ENCODE measurements around the gene MEIS1. TPM values are rescaled to one million over a fixed set of nuclear protein-coding genes. Genes with fewer than 3 reads are reported as not detected.

MEIS1 gene
- total RNA-seq, 3 donors from 2014 or later (not counting 1 experiment from before 2014, with no cell fraction given), result 2.0 to 5.4 (median 3.6) TPM

GRCh38 chr2:66525606-66526005 lies 90.7 kb downstream of the MEIS1 start:
- intact Hi-C loops (cut with micrococcal nuclease), result no loop called here
- no peaks in the 10 kb centered on the region for H3K36me3 ChIP-seq (ENCODE audit: control insufficient read depth, insufficient read depth, low read length)
- H3K9me3 Mint-ChIP-seq, result peaks cover 0 to 3% of the 10 kb centered on the region in 2 donors
- H3K27me3 ChIP-seq (ENCODE audit: control insufficient read depth, insufficient read depth, low read length), result no peaks in the 10 kb centered on the region
- no peak overlapping the region for H3K4me3 Mint-ChIP-seq
- DNase-seq (no peak), ATAC-seq (no peak)
- no peaks in the 10 kb centered on the region for H3K4me1 Mint-ChIP-seq
- WGBS (ENCODE audit: insufficient coverage), result 10% methylated on average over 5 of the region's 5 CpGs
- no peak overlapping the region for H3K4me3 ChIP-seq (ENCODE audit: low read length)
- peaks cover 3 to 8% of the 10 kb centered on the region in 2 donors for H3K27me3 Mint-ChIP-seq (ENCODE audit: low read depth in 2 of 2)
- H3K27ac Mint-ChIP-seq, result no peak overlapping the region
- H3K9me3 ChIP-seq (ENCODE audit: control insufficient read depth, insufficient read depth, low read length), result no peaks in the 10 kb centered on the region
- no peaks in the 10 kb centered on the region for H3K36me3 Mint-ChIP-seq
- TF ChIP-seq CTCF (IDR thresholded peaks at IDR 0.05), result no peak
- no peak overlapping the region for H3K27ac ChIP-seq (ENCODE audit: low read length)
- H3K4me1 ChIP-seq (ENCODE audit: control insufficient read depth, insufficient read depth, low read length), result no peaks in the 10 kb centered on the region

GRCh38 chr2:66526180-66526579 lies 91.3 kb downstream of the MEIS1 start:
- Mint-ChIP-seq H3K36me3 (no peaks in the 10 kb centered on the region), H3K27me3 (ENCODE audit: low read depth in 2 of 2) (peaks cover 3 to 8% of the 10 kb centered on the region in 2 donors), H3K9me3 (peaks cover 0 to 3% of the 10 kb centered on the region in 2 donors), H3K27ac (no peak overlapping the region), H3K4me3 (no peak overlapping the region), H3K4me1 (no peaks in the 10 kb centered on the region)
- no peaks in the 10 kb centered on the region for H3K27me3 ChIP-seq (ENCODE audit: control insufficient read depth, insufficient read depth, low read length)
- 61% methylated on average over 2 of the region's 2 CpGs for WGBS (ENCODE audit: insufficient coverage)
- ATAC-seq (no peak), DNase-seq (no peak)
- H3K4me1 ChIP-seq (ENCODE audit: control insufficient read depth, insufficient read depth, low read length), result no peaks in the 10 kb centered on the region
- no peak overlapping the region for H3K4me3 ChIP-seq (ENCODE audit: low read length)
- TF ChIP-seq CTCF (IDR thresholded peaks at IDR 0.05), result no peak
- no peak overlapping the region for H3K27ac ChIP-seq (ENCODE audit: low read length)
- intact Hi-C loops (cut with micrococcal nuclease), result no loop called here
- no peaks in the 10 kb centered on the region for H3K36me3 ChIP-seq (ENCODE audit: control insufficient read depth, insufficient read depth, low read length)
- no peaks in the 10 kb centered on the region for H3K9me3 ChIP-seq (ENCODE audit: control insufficient read depth, insufficient read depth, low read length)

GRCh38 chr2:66528974-66529724 lies 94.2 kb downstream of the MEIS1 start:
- intact Hi-C loops (cut with micrococcal nuclease), result no loop called here
- no peaks in the 10 kb centered on the region for H3K4me1 ChIP-seq (ENCODE audit: control insufficient read depth, insufficient read depth, low read length)
- H3K27ac ChIP-seq (ENCODE audit: low read length), result no peak overlapping the region
- H3K9me3 ChIP-seq (ENCODE audit: control insufficient read depth, insufficient read depth, low read length), result no peaks in the 10 kb centered on the region
- no peaks in the 10 kb centered on the region for H3K27me3 ChIP-seq (ENCODE audit: control insufficient read depth, insufficient read depth, low read length)
- no peaks in the 10 kb centered on the region for H3K36me3 ChIP-seq (ENCODE audit: control insufficient read depth, insufficient read depth, low read length)
- H3K4me3 ChIP-seq (ENCODE audit: low read length), result no peak overlapping the region
- DNase-seq (no peak), ATAC-seq (no peak)
- peaks cover 0 to 3% of the 10 kb centered on the region in 2 donors for H3K9me3 Mint-ChIP-seq
- H3K4me3 Mint-ChIP-seq, result no peak overlapping the region
- WGBS (ENCODE audit: insufficient coverage), result 100% methylated on average over 1 of the region's 1 CpG
- no peak overlapping the region for H3K27ac Mint-ChIP-seq
- TF ChIP-seq CTCF (IDR thresholded peaks at IDR 0.05), result no peak
- H3K36me3 Mint-ChIP-seq, result no peaks in the 10 kb centered on the region
- no peaks in the 10 kb centered on the region for H3K4me1 Mint-ChIP-seq
- peaks cover 0 to 3% of the 10 kb centered on the region in 2 donors for H3K27me3 Mint-ChIP-seq (ENCODE audit: low read depth in 2 of 2)

- WGBS (ENCODE audit: insufficient coverage), result 90% methylated on average over 3 of the region's 3 CpGs
- H3K4me3 ChIP-seq (ENCODE audit: low read length), result no peak overlapping the region
- no peaks in the 10 kb centered on the region for H3K36me3 ChIP-seq (ENCODE audit: control insufficient read depth, insufficient read depth, low read length)
- intact Hi-C loops (cut with micrococcal nuclease), result no loop called here
- TF ChIP-seq CTCF (IDR thresholded peaks at IDR 0.05), result no peak
- no peaks in the 10 kb centered on the region for H3K9me3 ChIP-seq (ENCODE audit: control insufficient read depth, insufficient read depth, low read length)
- H3K9me3 Mint-ChIP-seq, result peaks cover 0 to 3% of the 10 kb centered on the region in 2 donors
- H3K27me3 Mint-ChIP-seq (ENCODE audit: low read depth in 2 of 2), result peaks cover 0 to 3% of the 10 kb centered on the region in 2 donors
- no peaks in the 10 kb centered on the region for H3K36me3 Mint-ChIP-seq
- no peaks in the 10 kb centered on the region for H3K4me1 Mint-ChIP-seq
- H3K27ac Mint-ChIP-seq, result no peak overlapping the region
- H3K27me3 ChIP-seq (ENCODE audit: control insufficient read depth, insufficient read depth, low read length), result no peaks in the 10 kb centered on the region
- H3K4me3 Mint-ChIP-seq, result no peak overlapping the region
- no peaks in the 10 kb centered on the region for H3K4me1 ChIP-seq (ENCODE audit: control insufficient read depth, insufficient read depth, low read length)
- no peak overlapping the region for H3K27ac ChIP-seq (ENCODE audit: low read length)
- DNase-seq (no peak), ATAC-seq (no peak)
Measured at GRCh38 chr2:66530651-66531050, 95.7 kb downstream of the MEIS1 start.

Measured in natural killer cell (primary cell).